SH-SY5Y (cell line): ENCODE measurements around the gene PTPN21.

Experiments used
- GATA2 ChIP-seq: IDR thresholded peaks from 2 replicates; pipeline ENCODE4 v1.6.1; 2011; ENCODE audit warnings: mild to moderate bottlenecking, low read depth, low read length
- GATA3 ChIP-seq: IDR thresholded peaks from 2 replicates; pipeline ENCODE4 v1.6.1; 2011; ENCODE audit warnings: low read depth, mild to moderate bottlenecking, low read length, moderate library complexity

GRCh38 chr14:88417594-88417993 is 137.2 kb downstream of the PTPN21 start:
- TF ChIP-seq GATA2 (no peak), GATA3 (no peak)
